Gastrocnemius medialis (tissue), 4 donors: ENCODE results near the gene COX5B.
"Not testable (repeated sequence)": the region's sequence is repeated elsewhere in the genome, so short reads cannot be mapped to it uniquely, and the experiment has no call there.

Experiments used
- POLR2A ChIP-seq, 2 donors: fragments of 450-650 bp; IDR thresholded peaks; one replicate each; pipeline ENCODE4 v1.6.1; 2017; ENCODE audit warnings: antibody characterized with exemption in 2 of 2, mild to moderate bottlenecking in 2 of 2, moderate library complexity in 2 of 2
- TF ChIP-seq, protein P1 (sequence below), 5 experiments: fragments of 450-650 bp in 3 of 5; fragments of 200-600 bp in 2 of 5; sonication (generic) in 2 of 5; IDR thresholded peaks in 4 of 5; conservative IDR thresholded peaks in 1 of 5; 1 replicate in 4 of 5; 2 replicates in 1 of 5; pipeline ENCODE4 v1.5.1; 2016 to 2019; ENCODE audit warnings: antibody characterized with exemption in 5 of 5, mild to moderate bottlenecking in 3 of 5, moderate library complexity in 3 of 5

DNA sequence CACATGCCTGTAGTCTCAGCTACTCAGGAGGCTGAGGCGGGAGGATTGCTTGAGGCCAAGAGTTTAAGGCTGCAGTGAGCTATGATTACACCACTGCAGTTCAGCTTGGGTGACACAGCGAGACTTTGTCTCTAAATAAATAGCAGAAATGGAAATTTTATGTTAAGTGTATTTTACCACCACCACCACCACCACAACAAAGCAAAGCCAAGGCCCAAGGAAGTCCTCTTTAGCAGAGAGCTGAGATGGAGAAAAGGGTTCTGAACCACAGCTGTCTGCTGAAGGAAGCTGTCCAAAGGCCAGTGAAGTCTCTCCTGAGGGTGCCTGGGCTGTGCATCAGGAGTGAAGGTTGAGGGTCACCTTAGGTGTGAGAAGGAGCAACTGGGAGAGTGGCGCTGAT, 41.4 kb downstream of the COX5B start:
- TF ChIP-seq, protein P1, sequence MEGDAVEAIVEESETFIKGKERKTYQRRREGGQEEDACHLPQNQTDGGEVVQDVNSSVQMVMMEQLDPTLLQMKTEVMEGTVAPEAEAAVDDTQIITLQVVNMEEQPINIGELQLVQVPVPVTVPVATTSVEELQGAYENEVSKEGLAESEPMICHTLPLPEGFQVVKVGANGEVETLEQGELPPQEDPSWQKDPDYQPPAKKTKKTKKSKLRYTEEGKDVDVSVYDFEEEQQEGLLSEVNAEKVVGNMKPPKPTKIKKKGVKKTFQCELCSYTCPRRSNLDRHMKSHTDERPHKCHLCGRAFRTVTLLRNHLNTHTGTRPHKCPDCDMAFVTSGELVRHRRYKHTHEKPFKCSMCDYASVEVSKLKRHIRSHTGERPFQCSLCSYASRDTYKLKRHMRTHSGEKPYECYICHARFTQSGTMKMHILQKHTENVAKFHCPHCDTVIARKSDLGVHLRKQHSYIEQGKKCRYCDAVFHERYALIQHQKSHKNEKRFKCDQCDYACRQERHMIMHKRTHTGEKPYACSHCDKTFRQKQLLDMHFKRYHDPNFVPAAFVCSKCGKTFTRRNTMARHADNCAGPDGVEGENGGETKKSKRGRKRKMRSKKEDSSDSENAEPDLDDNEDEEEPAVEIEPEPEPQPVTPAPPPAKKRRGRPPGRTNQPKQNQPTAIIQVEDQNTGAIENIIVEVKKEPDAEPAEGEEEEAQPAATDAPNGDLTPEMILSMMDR (IDR thresholded peaks at IDR 0.05 in 4 of 5, conservative IDR thresholded peaks at IDR 0.05 in 1 of 5): not testable (repeated sequence)
- not testable (repeated sequence) for TF ChIP-seq POLR2A (IDR thresholded peaks at IDR 0.05)
